Prostate gland (tissue), 2 donors: ENCODE data around the gene ZFHX3. TPM values are rescaled to one million over a fixed set of nuclear protein-coding genes. Genes with fewer than 3 reads are reported as not detected.

Experiments
- DNase-seq: peaks from one replicate; pipeline ENCODE4 v3.0.0-alpha.2; 2019; ENCODE audit warnings: low spot score
- H3K27ac ChIP-seq, 2 donors: fragments of 200-600 bp; sonication (generic); 2 replicates each; pipeline ENCODE4 v1.5.1; 2017 to 2019
- H3K27me3 ChIP-seq: fragments of 200-600 bp; sonication (generic); replicated peaks from 2 replicates; pipeline ENCODE4 v1.5.1; 2019; ENCODE audit not compliant: insufficient read depth
- H3K36me3 ChIP-seq, 2 donors: fragments of 200-600 bp; sonication (generic); 1 replicate in 1 of 2; 2 replicates in 1 of 2; pipeline versions ENCODE4 v1.5.1 to v1.8.1; 2017 to 2019
- H3K4me1 ChIP-seq: fragments of 200-600 bp; sonication (generic); replicated peaks from 2 replicates; pipeline ENCODE4 v1.5.1; 2019
- H3K4me3 ChIP-seq, 2 donors: fragments of 200-600 bp; sonication (generic); 2 replicates each; pipeline ENCODE4 v1.5.1; 2017 to 2019
- H3K9me3 ChIP-seq: fragments of 200-600 bp; sonication (generic); 2 replicates; pipeline ENCODE4 v1.5.1; 2017
- POLR2A ChIP-seq: fragments of 450-650 bp; IDR thresholded peaks from one replicate; pipeline ENCODE4 v1.6.1; 2016; ENCODE audit warnings: antibody characterized with exemption, mild to moderate bottlenecking
- POLR2AphosphoS5 ChIP-seq: sonication (generic); formaldehyde crosslinking; IDR thresholded peaks from one replicate; pipeline ENCODE4 v1.6.1; 2017; ENCODE audit warnings: antibody characterized with exemption
- WGBS: methylation state at CpG from one replicate; pipeline ENCODE4 v1.1.5; 2018; 5-methylcytosine and 5-hydroxymethylcytosine counted together
- intact Hi-C: fragments of 100-400 bp; cut with DNase I; formaldehyde crosslinking; loops from one replicate; pipeline ENCODE4 v1.14.2; 2022
- total RNA-seq, 2 donors: library from RNA; depleted of rRNA; stranded (reverse); fragments of >200 nt; gene quantifications; one replicate each; pipeline ENCODE4 v1.1.0, GENCODE V29; 2016
- TF ChIP-seq, protein P1 (sequence below), 4 experiments: fragments of 200-600 bp in 2 of 4; fragments of 450-650 bp in 2 of 4; sonication (generic) in 2 of 4; IDR thresholded peaks; 1 replicate in 3 of 4; 2 replicates in 1 of 4; pipeline ENCODE4 v1.5.1; 2016 to 2019; ENCODE audit warnings: antibody characterized with exemption in 4 of 4, mild to moderate bottlenecking in 2 of 4, moderate library complexity in 2 of 4

ZFHX3 gene
- total RNA-seq, 2 donors from 2014 or later, result 51.1 to 53.9 TPM

DNA sequence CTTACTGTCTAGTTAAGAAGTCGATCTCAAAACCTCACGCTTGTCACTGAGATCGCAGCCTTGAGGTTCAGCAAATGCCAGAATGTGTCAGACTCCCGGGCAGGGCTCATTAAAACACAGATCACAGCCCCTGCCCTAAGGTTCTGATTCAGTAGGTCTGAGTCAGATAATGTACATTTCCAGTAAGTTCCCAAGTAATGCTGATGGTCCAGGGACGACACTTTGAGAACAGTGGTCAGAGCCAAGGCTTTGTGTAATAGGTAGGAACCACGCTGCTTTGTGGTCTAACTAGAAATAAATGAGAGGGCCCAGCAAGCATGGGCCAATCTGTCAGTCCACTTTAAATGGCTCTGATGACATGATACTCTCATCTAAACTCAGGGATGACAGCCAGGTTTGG is 228.6 kb downstream of the ZFHX3 start:
- Histone ChIP-seq H3K27me3 (no peaks in the 10 kb centered on the region), H3K9me3 (no peaks in the 10 kb centered on the region), H3K4me3 (no peak overlapping the region), H3K4me1 (no peaks in the 10 kb centered on the region), H3K36me3 (no peaks in the 10 kb centered on the region), H3K27ac (no peak overlapping the region)
- DNase-seq, result no peak
- WGBS, result 80% methylated on average over 6 of the region's 6 CpGs
- intact Hi-C loops, result no loop called here
- TF ChIP-seq POLR2A (no peak), POLR2AphosphoS5 (no peak)
- TF ChIP-seq, protein P1, sequence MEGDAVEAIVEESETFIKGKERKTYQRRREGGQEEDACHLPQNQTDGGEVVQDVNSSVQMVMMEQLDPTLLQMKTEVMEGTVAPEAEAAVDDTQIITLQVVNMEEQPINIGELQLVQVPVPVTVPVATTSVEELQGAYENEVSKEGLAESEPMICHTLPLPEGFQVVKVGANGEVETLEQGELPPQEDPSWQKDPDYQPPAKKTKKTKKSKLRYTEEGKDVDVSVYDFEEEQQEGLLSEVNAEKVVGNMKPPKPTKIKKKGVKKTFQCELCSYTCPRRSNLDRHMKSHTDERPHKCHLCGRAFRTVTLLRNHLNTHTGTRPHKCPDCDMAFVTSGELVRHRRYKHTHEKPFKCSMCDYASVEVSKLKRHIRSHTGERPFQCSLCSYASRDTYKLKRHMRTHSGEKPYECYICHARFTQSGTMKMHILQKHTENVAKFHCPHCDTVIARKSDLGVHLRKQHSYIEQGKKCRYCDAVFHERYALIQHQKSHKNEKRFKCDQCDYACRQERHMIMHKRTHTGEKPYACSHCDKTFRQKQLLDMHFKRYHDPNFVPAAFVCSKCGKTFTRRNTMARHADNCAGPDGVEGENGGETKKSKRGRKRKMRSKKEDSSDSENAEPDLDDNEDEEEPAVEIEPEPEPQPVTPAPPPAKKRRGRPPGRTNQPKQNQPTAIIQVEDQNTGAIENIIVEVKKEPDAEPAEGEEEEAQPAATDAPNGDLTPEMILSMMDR (IDR thresholded peaks at IDR 0.05), result no peak

DNA sequence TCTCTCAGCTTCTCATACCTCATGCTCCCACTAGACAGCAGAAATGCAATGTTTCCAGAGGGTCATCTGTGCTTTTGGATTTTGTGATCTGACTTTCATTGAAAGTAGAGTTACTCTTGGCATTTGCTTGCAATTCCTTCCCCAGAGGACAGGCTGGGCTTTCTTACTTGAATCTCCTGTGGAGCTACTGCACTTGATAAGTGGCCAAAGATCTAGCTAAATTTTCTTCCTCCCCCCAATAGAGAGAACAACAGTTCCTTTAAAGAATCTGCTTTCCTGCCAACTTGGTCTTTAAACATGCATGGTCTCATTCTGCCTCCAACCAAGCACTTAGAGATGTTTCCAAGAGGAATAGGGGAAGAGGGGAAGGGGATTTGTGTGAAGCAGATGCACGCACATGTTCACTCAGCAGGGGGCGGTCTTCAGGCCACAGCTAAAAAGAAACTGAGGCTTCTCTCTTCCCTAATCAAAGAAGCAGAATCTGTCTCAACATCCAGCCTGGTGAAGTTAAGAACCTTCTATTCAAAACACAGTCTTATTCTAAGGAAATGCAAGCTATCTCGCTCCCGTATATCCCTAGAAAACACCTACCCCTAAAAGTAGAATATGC is 229.6 kb downstream of the ZFHX3 start:
- TF ChIP-seq POLR2AphosphoS5, result no peak
- TF ChIP-seq, protein P1 (IDR thresholded peaks at IDR 0.05), result no peak
- no peak for TF ChIP-seq POLR2A
- Histone ChIP-seq H3K4me1 (no peaks in the 10 kb centered on the region), H3K36me3 (no peaks in the 10 kb centered on the region), H3K27me3 (no peaks in the 10 kb centered on the region), H3K27ac (no peak overlapping the region), H3K9me3 (no peaks in the 10 kb centered on the region), H3K4me3 (no peak overlapping the region)
- intact Hi-C loops, result no loop called here
- WGBS, result 86% methylated on average over 4 of the region's 4 CpGs
- DNase-seq, result no peak

DNA sequence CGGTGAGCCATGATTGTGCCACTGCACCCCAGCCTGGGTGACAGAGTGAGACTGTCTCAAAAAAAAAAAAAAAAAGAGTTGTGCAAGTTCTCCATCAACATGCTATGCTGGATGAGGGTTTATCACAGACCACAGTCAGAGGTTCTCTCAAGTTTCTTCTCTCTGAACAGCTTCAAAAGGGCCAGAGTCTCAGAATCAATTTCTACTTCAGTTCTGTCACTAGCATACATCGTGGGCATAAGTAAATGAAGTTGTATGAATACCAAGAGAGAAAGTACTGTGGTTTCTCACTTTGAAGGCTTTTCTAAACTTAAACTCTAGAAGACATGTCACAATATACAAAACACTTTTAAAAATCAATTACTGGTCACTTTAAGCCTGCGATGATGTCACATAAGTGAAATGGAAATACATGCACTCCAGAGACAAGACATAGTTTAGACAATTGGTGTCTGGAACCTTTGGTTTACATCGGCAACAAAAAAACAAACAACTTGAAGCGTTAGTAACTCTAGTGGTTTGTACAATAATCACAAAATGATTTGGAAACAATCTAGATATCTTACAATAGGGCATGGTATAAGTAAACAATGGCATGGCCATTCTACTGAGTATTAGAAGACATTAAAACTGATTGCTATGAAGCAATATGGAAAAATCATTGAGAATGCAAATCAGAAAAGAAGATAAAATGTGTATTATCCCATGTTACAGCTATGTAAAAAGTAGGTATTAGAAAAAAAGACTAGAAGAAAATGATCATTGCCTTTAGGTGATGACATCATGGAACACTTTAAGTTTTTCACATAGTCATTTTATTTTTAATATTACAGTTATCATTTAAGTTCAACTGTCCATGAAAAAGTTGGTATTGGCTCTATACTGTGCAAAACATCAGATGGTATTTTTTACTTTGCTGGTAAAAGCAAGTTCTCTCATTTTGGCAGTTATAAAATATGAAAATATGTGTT is 232.3 kb downstream of the ZFHX3 start:
- Histone ChIP-seq H3K9me3 (no peaks in the 10 kb centered on the region), H3K4me1 (no peaks in the 10 kb centered on the region), H3K27me3 (no peaks in the 10 kb centered on the region), H3K27ac (no peak overlapping the region), H3K36me3 (peaks cover 0 to 5% of the 10 kb centered on the region in 2 donors), H3K4me3 (no peak overlapping the region)
- no peak for DNase-seq
- intact Hi-C loops, result no loop called here
- TF ChIP-seq POLR2AphosphoS5, result no peak
- TF ChIP-seq POLR2A, result no peak
- TF ChIP-seq, protein P1 (IDR thresholded peaks at IDR 0.05), result no peak
- 96% methylated on average over 5 of the region's 5 CpGs for WGBS

DNA sequence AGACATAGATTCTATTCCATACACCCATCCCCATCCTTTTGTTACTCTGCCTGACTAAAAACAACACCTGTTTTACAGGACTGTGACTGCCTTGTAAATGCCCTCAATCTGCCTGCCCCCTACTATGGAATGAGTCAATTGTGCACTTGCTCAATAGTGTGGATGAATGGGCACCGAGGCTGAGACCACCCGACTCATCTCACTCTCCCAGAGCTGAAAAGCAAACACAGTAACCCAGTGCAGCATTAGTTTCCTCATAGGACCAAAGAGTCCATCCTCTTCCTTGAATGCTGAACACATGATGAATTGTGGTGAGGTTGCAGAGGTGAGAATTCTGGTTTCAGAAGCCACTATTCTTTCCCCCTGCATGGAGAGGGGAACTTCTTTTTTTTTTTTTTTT is 233.7 kb downstream of the ZFHX3 start:
- intact Hi-C loops, result no loop called here
- Histone ChIP-seq H3K27ac (no peak overlapping the region), H3K9me3 (no peaks in the 10 kb centered on the region), H3K27me3 (no peaks in the 10 kb centered on the region), H3K4me1 (no peaks in the 10 kb centered on the region), H3K4me3 (no peak overlapping the region), H3K36me3 (peaks cover 0 to 5% of the 10 kb centered on the region in 2 donors)
- TF ChIP-seq, protein P1 (IDR thresholded peaks at IDR 0.05), result no peak
- no peak for TF ChIP-seq POLR2AphosphoS5
- TF ChIP-seq POLR2A, result no peak
- DNase-seq, result no peak
- 61% methylated on average over 2 of the region's 2 CpGs for WGBS
